Measurements from ENCODE around the gene KRAS.

Gene KRAS

DNA sequence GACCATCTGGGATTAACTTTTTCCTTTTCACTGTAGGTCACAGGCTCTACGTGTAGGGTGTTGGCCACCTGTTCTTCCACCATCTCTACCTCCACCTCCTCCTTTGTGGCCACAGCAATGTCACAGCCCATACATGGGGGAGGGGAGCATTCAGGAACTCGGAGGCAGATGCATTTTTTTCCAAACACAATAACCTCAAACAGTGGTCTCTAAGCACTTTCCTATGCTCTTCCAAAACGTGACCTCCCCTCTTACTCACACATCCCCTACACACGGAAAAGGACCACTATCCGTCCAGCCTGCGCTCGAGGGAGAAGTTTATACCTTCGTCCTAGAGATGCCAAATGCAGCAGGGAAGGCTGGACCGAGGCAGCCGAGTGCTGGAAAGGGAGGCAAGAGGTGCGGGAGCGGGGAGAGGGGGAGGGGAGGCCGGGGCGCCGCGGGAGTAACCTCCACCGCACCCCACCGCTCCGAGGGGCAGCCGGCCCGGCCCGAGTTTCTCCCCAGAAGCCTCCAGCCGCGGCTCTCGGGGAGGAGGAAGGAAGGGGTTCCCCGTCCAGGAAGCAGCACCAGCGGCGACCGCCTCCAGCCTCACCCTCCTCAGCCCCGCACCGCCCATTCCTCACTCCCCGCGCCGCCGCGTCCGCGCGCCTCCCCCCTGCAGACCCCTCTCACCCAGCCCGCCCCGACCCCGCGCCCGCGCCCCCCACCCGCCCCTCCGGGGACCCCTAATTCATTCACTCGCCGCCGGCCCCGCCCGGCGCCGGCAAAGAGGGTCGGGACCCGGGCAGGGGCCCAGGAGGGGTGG, 594 bp downstream of the KRAS start:
- no peak for TF ChIP-seq EZH2phosphoT487 (IDR thresholded peaks at IDR 0.05; ENCODE audit: borderline replicate concordance, low read length)
- TF ChIP-seq, protein P1, sequence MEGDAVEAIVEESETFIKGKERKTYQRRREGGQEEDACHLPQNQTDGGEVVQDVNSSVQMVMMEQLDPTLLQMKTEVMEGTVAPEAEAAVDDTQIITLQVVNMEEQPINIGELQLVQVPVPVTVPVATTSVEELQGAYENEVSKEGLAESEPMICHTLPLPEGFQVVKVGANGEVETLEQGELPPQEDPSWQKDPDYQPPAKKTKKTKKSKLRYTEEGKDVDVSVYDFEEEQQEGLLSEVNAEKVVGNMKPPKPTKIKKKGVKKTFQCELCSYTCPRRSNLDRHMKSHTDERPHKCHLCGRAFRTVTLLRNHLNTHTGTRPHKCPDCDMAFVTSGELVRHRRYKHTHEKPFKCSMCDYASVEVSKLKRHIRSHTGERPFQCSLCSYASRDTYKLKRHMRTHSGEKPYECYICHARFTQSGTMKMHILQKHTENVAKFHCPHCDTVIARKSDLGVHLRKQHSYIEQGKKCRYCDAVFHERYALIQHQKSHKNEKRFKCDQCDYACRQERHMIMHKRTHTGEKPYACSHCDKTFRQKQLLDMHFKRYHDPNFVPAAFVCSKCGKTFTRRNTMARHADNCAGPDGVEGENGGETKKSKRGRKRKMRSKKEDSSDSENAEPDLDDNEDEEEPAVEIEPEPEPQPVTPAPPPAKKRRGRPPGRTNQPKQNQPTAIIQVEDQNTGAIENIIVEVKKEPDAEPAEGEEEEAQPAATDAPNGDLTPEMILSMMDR (IDR thresholded peaks at IDR 0.05; ENCODE audit: low read depth, low read length, poor library complexity, severe bottlenecking): no peak
- Histone ChIP-seq H3K27ac (ENCODE audit: low read depth, low read length) (0 out of 2 replicates have a peak overlapping the region, but pooled peaks have one; percentile 26), H4K20me1 (ENCODE audit: control insufficient read depth, insufficient read depth, low read depth, low read length) (0 out of 2 replicates have a peak, but pooled peaks cover 4% of the 10 kb centered on the region), H3K4me3 (ENCODE audit: low read length) (peak overlapping the region; percentile 98), H3K9me3 (ENCODE audit: control insufficient read depth, insufficient read depth, low read length) (no peaks in the 10 kb centered on the region), H3K79me2 (ENCODE audit: control insufficient read depth, low read length) (peaks cover 49% of the 10 kb centered on the region), H3K4me2 (ENCODE audit: low read length) (peak overlapping the region; percentile 97), H3K36me3 (ENCODE audit: control insufficient read depth, low read length) (peaks cover 10% of the 10 kb centered on the region), H3K27me3 (ENCODE audit: control insufficient read depth, low read length) (no peaks in the 10 kb centered on the region), H3F3A (ENCODE audit: control insufficient read depth, insufficient read depth) (peaks cover 5% of the 10 kb centered on the region), H3K9me2 (replicated peaks; ENCODE audit: control insufficient read depth, low read length) (no peaks in the 10 kb centered on the region), H3K4me1 (ENCODE audit: control insufficient read depth, low read length) (peaks cover 42% of the 10 kb centered on the region)

DNA sequence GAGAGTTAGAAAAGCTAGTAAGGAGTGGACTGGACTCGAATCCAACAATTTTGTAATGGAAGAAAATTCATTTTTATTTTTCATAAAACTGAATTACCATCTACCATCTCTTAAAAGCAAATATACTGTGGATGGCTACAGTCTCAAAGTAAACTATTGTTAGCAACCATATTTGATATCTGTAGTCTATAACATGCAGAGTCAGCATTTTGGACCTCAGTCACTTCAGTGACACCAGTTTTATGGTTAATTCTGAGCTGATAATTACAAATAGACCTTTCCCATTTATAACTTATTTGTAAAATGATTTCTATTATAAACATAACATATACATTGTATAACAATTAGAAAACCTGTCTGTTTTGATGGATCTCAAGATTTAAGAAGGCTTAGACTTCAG, 2.0 kb downstream of the KRAS start:
- Histone ChIP-seq H3K36me3 (ENCODE audit: control insufficient read depth, low read length) (peaks cover 24% of the 10 kb centered on the region), H3K27me3 (ENCODE audit: control insufficient read depth, low read length) (no peaks in the 10 kb centered on the region), H3F3A (ENCODE audit: control insufficient read depth, insufficient read depth) (peaks cover 5% of the 10 kb centered on the region), H3K4me2 (ENCODE audit: low read length) (no peak overlapping the region; the same call in 1 of the 2 replicates), H3K4me1 (ENCODE audit: control insufficient read depth, low read length) (peaks cover 36% of the 10 kb centered on the region), H3K9me3 (ENCODE audit: control insufficient read depth, insufficient read depth, low read length) (no peaks in the 10 kb centered on the region), H4K20me1 (ENCODE audit: control insufficient read depth, insufficient read depth, low read depth, low read length) (0 out of 2 replicates have a peak, but pooled peaks cover 4% of the 10 kb centered on the region), H3K4me3 (ENCODE audit: low read length) (no peak overlapping the region), H3K9me2 (replicated peaks; ENCODE audit: control insufficient read depth, low read length) (no peaks in the 10 kb centered on the region), H3K79me2 (ENCODE audit: control insufficient read depth, low read length) (peaks cover 55% of the 10 kb centered on the region), H3K27ac (ENCODE audit: low read depth, low read length) (no peak overlapping the region)
- TF ChIP-seq EZH2phosphoT487 (IDR thresholded peaks at IDR 0.05; ENCODE audit: borderline replicate concordance, low read length): no peak
- TF ChIP-seq, protein P1 (IDR thresholded peaks at IDR 0.05; ENCODE audit: low read depth, low read length, poor library complexity, severe bottlenecking): no peak

DNA sequence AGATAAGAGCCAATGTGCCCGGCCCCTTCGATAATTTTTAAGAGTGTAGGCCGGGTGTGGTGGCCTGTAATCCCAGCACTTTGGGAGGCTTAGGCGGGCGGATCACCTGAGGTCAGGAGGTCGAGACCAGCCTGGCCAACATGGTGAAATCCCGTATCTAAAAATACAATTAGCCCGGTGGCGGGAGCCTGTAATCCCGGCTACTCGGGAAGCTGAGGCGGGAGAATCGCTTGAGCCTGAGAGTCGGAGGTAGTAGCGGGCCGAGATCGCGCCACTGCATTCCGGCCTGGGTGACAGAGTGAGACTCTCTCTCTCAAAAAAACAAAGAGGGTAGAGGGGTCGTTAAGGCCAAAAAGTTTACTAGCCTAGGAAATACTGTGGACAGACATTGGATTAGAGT, 2.6 kb downstream of the KRAS start:
- H3K27ac ChIP-seq (ENCODE audit: low read depth, low read length): no peak overlapping the region
- peaks cover 30% of the 10 kb centered on the region for H3K4me1 ChIP-seq (ENCODE audit: control insufficient read depth, low read length)
- no peaks in the 10 kb centered on the region for H3K9me2 ChIP-seq (replicated peaks; ENCODE audit: control insufficient read depth, low read length)
- H3K4me3 ChIP-seq (ENCODE audit: low read length): no peak overlapping the region
- no peaks in the 10 kb centered on the region for H3K9me3 ChIP-seq (ENCODE audit: control insufficient read depth, insufficient read depth, low read length)
- TF ChIP-seq, protein P1 (IDR thresholded peaks at IDR 0.05; ENCODE audit: low read depth, low read length, poor library complexity, severe bottlenecking): no peak
- TF ChIP-seq EZH2phosphoT487 (IDR thresholded peaks at IDR 0.05; ENCODE audit: borderline replicate concordance, low read length): no peak
- no peak overlapping the region for H3K4me2 ChIP-seq (ENCODE audit: low read length)
- H4K20me1 ChIP-seq (ENCODE audit: control insufficient read depth, insufficient read depth, low read depth, low read length): 0 out of 2 replicates have a peak, but pooled peaks cover 4% of the 10 kb centered on the region
- H3F3A ChIP-seq (ENCODE audit: control insufficient read depth, insufficient read depth): peaks cover 5% of the 10 kb centered on the region
- no peaks in the 10 kb centered on the region for H3K27me3 ChIP-seq (ENCODE audit: control insufficient read depth, low read length)
- peaks cover 30% of the 10 kb centered on the region for H3K36me3 ChIP-seq (ENCODE audit: control insufficient read depth, low read length)
- H3K79me2 ChIP-seq (ENCODE audit: control insufficient read depth, low read length): peaks cover 56% of the 10 kb centered on the region

Measured in DOHH2 (cell line).